PC-9 (cell line): ENCODE results near the gene EML1. TPM values are rescaled to one million over a fixed set of nuclear protein-coding genes. Genes with fewer than 3 reads are reported as not detected.

ENCODE experiments used
- BruUV-seq: library from RNA; stranded (reverse); fragments of 400-500 nt; replicated peaks from 2 replicates; lab custom pipeline; 2021; lab: Mats Ljungman, UMichigan
- CTCF ChIA-PET: fragments of 300-600 bp; sonication (Branson Sonifier 250); formaldehyde crosslinking; loops from one replicate; lab custom pipeline; 2022; ENCODE audit warnings: antibody characterized with exemption; lab: Charles Lee
- POLR2A ChIA-PET: fragments of 300-600 bp; sonication (Branson Sonifier 250); formaldehyde crosslinking; loops from one replicate; lab custom pipeline; 2022; ENCODE audit warnings: antibody characterized with exemption; ENCODE audit not compliant: unreplicated experiment; lab: Charles Lee
- DNase-seq, 2 experiments: peaks; one replicate each; pipeline versions ENCODE4 v3.0.0 to v3.0.0-alpha.2; 2015 to 2022; ENCODE audit warnings: mixed read lengths in 1 of 2
- H2AFZ ChIP-seq: fragments of 200-600 bp; sonication (generic); 2 replicates; pipeline ENCODE4 v1.8.1; 2017; ENCODE audit warnings: antibody characterized with exemption
- H3F3A ChIP-seq: fragments of 200-600 bp; sonication (generic); 2 replicates; pipeline ENCODE4 v1.8.1; 2017; ENCODE audit warnings: antibody characterized with exemption, mild to moderate bottlenecking, low read depth; ENCODE audit not compliant: insufficient read depth
- H3K27ac ChIP-seq: fragments of 200-600 bp; sonication (generic); 2 replicates; pipeline ENCODE4 v1.6.1; 2016; ENCODE audit warnings: mixed run types
- H3K27me3 ChIP-seq: fragments of 200-600 bp; sonication (generic); 2 replicates; pipeline ENCODE4 v1.6.1; 2016; ENCODE audit warnings: low read depth, mixed run types; ENCODE audit not compliant: insufficient read depth
- H3K36me3 ChIP-seq: fragments of 200-600 bp; sonication (generic); 2 replicates; pipeline ENCODE4 v1.6.1; 2016; ENCODE audit warnings: low read depth, mixed run types
- H3K4me1 ChIP-seq: fragments of 200-600 bp; sonication (generic); replicated peaks from 2 replicates; pipeline ENCODE4 v1.6.1; 2016; ENCODE audit warnings: mixed run types; ENCODE audit not compliant: insufficient read depth
- H3K4me2 ChIP-seq: fragments of 200-600 bp; sonication (generic); 2 replicates; pipeline ENCODE4 v1.6.1; 2017; ENCODE audit warnings: mixed run types
- H3K4me3 ChIP-seq: fragments of 200-600 bp; sonication (generic); 2 replicates; pipeline ENCODE4 v1.6.1; 2016; ENCODE audit warnings: mixed run types
- H3K79me2 ChIP-seq: fragments of 200-600 bp; sonication (generic); 2 replicates; pipeline ENCODE4 v1.6.1; 2017; ENCODE audit warnings: low read depth, mixed run types
- H3K9me2 ChIP-seq: fragments of 200-600 bp; sonication (generic); 2 replicates; pipeline ENCODE4 v1.8.1; 2017; ENCODE audit warnings: mild to moderate bottlenecking; ENCODE audit not compliant: insufficient read depth
- H3K9me3 ChIP-seq: fragments of 200-600 bp; sonication (generic); 2 replicates; pipeline ENCODE4 v1.8.1; 2016; ENCODE audit warnings: low read depth; ENCODE audit not compliant: insufficient read depth
- H4K20me1 ChIP-seq: fragments of 200-600 bp; sonication (generic); 2 replicates; pipeline ENCODE4 v1.8.1; 2017; ENCODE audit not compliant: insufficient read depth
- CTCF ChIP-seq: fragments of 200-600 bp; sonication (generic); conservative IDR thresholded peaks from 2 replicates; pipeline ENCODE4 v1.6.1; 2017; ENCODE audit warnings: mixed run types, antibody characterized with exemption, mild to moderate bottlenecking, moderate library complexity
- EZH2 ChIP-seq: fragments of 200-600 bp; sonication (generic); IDR thresholded peaks from 2 replicates; pipeline ENCODE4 v1.8.0; 2017; ENCODE audit warnings: antibody characterized with exemption, low read depth
- intact Hi-C: fragments of 100-400 bp; cut with micrococcal nuclease; formaldehyde crosslinking; loops from one replicate; pipeline ENCODE4 v1.10.0; 2022; ENCODE audit not compliant: unreplicated experiment
- total RNA-seq: library from RNA; stranded (reverse); gene quantifications from 2 replicates; pipeline ENCODE4 v1.2.3, GENCODE V29; 2021

The EML1 gene
- total RNA-seq, 1 experiment from 2014 or later, result 1.8 TPM

DNA sequence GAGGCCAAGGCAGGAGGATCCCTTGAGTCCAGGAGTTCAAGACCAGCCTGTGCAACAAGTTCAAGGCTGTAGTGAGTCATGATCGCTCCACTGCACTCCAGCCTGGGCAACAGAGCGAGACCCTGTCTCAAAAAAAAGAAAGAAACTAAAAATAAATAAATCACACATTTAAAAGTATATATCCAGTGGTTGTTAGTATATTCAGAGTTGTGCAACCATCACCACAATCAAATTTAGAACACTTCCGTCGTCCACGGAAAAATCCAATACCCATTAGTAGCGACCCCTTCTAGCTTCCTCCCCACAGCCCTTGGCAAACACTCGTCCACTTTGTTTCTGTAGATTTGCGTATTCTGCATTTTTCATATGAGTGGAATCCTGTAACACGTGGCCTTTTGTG, 44.7 kb upstream of the EML1 start:
- Histone ChIP-seq H3K4me2 (no peak overlapping the region), H2AFZ (no peak overlapping the region), H3K27me3 (no peaks in the 10 kb centered on the region), H3K9me3 (no peaks in the 10 kb centered on the region), H3K9me2 (no peaks in the 10 kb centered on the region), H3K4me3 (no peak overlapping the region), H3K36me3 (no peaks in the 10 kb centered on the region), H3K4me1 (peaks cover 17% of the 10 kb centered on the region), H4K20me1 (no peaks in the 10 kb centered on the region), H3K79me2 (no peaks in the 10 kb centered on the region), H3F3A (peaks cover 6% of the 10 kb centered on the region; the same call in 1 of the 2 replicates), H3K27ac (no peak overlapping the region)
- DNase-seq, result no peak
- ChIA-PET CTCF (no interaction called here), POLR2A (no interaction called here)
- intact Hi-C loops, result no loop called here
- BruUV-seq, result no TSS peak
- TF ChIP-seq CTCF, result no peak
- no peak for TF ChIP-seq EZH2

DNA sequence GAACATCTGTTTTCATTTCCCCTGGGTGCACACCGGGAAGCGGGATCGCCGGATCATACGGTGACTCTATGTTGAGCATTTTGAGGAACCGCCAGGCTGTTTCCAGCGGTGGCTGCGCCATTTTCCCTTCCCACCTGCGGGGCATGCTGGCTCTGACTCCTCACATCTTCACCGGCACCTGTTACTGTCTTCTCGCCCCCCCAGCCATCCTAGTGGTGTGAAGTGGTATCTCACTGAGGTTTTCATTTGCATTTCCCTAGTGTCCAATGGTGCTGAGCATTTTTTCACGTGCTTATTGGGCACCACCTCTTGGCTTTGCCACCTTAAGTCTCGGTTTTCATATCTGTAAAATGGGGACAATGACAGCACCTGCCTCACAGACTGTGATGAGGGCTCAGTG, 44.1 kb upstream of the EML1 start:
- Histone ChIP-seq H3K4me1 (peaks cover 23% of the 10 kb centered on the region), H3K36me3 (no peaks in the 10 kb centered on the region), H4K20me1 (no peaks in the 10 kb centered on the region), H3F3A (peaks cover 6% of the 10 kb centered on the region; the same call in 1 of the 2 replicates), H3K4me3 (no peak overlapping the region), H3K27ac (no peak overlapping the region), H2AFZ (no peak overlapping the region), H3K4me2 (no peak overlapping the region), H3K9me2 (no peaks in the 10 kb centered on the region), H3K27me3 (no peaks in the 10 kb centered on the region), H3K9me3 (no peaks in the 10 kb centered on the region), H3K79me2 (no peaks in the 10 kb centered on the region)
- ChIA-PET POLR2A (no interaction called here), CTCF (no interaction called here)
- intact Hi-C loops, result no loop called here
- BruUV-seq, result no TSS peak
- no peak for DNase-seq
- TF ChIP-seq CTCF, result 0 out of 2 replicates have a peak, but pooled peaks have one; percentile 20
- no peak for TF ChIP-seq EZH2

DNA sequence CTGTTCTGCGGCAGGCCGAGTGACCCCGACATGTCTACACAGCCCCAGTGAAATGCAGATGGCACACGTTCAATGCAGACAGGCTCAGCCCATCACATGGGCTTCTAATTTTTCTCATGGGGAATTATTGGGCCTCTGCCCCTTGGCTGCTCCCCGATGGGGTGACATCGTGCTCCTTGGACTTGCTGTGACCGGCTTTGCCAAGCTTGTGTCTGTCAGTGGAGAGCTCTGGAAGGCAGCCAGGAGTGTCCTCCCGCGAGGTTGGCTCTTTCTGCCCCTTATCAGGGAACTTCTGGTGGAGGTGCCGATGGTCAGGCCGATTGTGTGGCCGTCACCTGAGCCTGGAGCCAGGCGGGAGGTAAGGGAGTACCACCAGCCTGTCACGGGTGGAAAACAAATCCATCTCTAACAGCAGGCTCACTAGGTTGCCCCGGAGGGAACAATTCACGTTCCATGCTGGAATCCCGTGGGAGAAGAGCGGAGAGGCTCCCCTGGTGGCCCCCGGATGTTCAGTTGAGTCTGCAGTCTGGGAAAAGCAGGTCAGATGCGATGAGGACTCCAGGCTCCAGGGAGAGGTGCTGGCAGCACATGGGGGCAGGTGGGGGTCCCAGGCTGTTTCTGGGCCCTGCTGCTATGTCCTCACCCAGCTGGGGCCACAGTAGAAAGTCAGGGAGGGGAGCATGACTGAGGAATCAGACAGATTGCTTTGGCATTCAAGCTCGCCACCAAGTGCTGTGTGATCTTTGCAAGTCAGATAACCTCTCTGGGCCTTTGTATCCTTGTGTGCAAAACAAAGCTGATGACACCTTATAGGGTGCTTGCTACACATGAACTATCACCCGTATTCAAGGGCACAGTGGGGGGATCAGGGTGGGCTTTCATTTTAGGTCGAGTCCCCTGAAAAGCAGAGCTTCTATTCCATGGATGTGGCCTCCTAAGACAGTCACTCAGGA, 43.2 kb upstream of the EML1 start:
- Histone ChIP-seq H3F3A (peaks cover 6% of the 10 kb centered on the region; the same call in 1 of the 2 replicates), H3K4me1 (peaks cover 32% of the 10 kb centered on the region), H3K27ac (no peak overlapping the region), H3K9me3 (no peaks in the 10 kb centered on the region), H3K79me2 (no peaks in the 10 kb centered on the region), H3K4me2 (no peak overlapping the region), H2AFZ (no peak overlapping the region), H3K4me3 (no peak overlapping the region), H3K36me3 (no peaks in the 10 kb centered on the region), H3K27me3 (no peaks in the 10 kb centered on the region), H3K9me2 (no peaks in the 10 kb centered on the region), H4K20me1 (no peaks in the 10 kb centered on the region)
- no peak for TF ChIP-seq EZH2
- TF ChIP-seq CTCF, result no peak
- POLR2A ChIA-PET, result no interaction called here
- CTCF ChIA-PET, result no interaction called here
- DNase-seq, result no peak
- no TSS peak for BruUV-seq
- intact Hi-C loops, result no loop called here
